ENCODE measurements around the gene CRYAB. TPM values are rescaled to one million over a fixed set of nuclear protein-coding genes. Genes with fewer than 3 reads are reported as not detected.

CRYAB gene
- total RNA-seq = 10 to 100 TPM; 41.5 to 89.2 TPM
- polyA plus RNA-seq (ENCODE audit: insufficient read length in 6 of 6) = 10 to 100 TPM; 26.7 to 36.0 (median 32.1) TPM
- long read RNA-seq, donor 1, transcript CRYAB-205 (3 exons, 1,017 nt) = minor isoform, 11 of 46 reads
- long read RNA-seq, donor 1, transcript CRYAB-216 (4 exons, 977 nt) = major isoform, 14 of 46 reads
- long read RNA-seq, donor 1, partial matches to known transcripts = 19 of 46 reads
- long read RNA-seq, donor 1, other reads (novel, unspliced or antisense) = 0 of 46 reads
- long read RNA-seq, donor 2, transcript CRYAB-205 (3 exons, 1,017 nt) = major isoform, 5 of 10 reads
- long read RNA-seq, donor 2, partial matches to known transcripts = 0 of 10 reads
- long read RNA-seq, donor 2, other reads (novel, unspliced or antisense) = 0 of 10 reads
- long read RNA-seq, donor 3, transcript CRYAB-205 (3 exons, 1,017 nt) = major isoform, 6 of 12 reads
- long read RNA-seq, donor 3, transcript CRYAB-216 (4 exons, 977 nt) = major isoform, 6 of 12 reads
- long read RNA-seq, donor 3, partial matches to known transcripts = 0 of 12 reads
- long read RNA-seq, donor 3, other reads (novel, unspliced or antisense) = 0 of 12 reads
- long read RNA-seq, donor 4, transcript CRYAB-216 (4 exons, 977 nt) = minor isoform, 18 of 69 reads
- long read RNA-seq, donor 4, transcript CRYAB-205 (3 exons, 1,017 nt) = major isoform, 41 of 69 reads
- long read RNA-seq, donor 4, partial matches to known transcripts = 0 of 69 reads
- long read RNA-seq, donor 4, other reads (novel, unspliced or antisense) = 7 of 69 reads
- long read RNA-seq, donor 5, transcript CRYAB-216 (4 exons, 977 nt) = major isoform, 7 of 20 reads
- long read RNA-seq, donor 5, partial matches to known transcripts = 12 of 20 reads
- long read RNA-seq, donor 5, other reads (novel, unspliced or antisense) = 0 of 20 reads
- long read RNA-seq, donor 6, transcript CRYAB-205 (3 exons, 1,017 nt) = major isoform, 10 of 16 reads
- long read RNA-seq, donor 6, partial matches to known transcripts = 0 of 16 reads
- long read RNA-seq, donor 6, other reads (novel, unspliced or antisense) = 0 of 16 reads
- long read RNA-seq, donor 7, partial matches to known transcripts = 0 of 6 reads
- long read RNA-seq, donor 7, other reads (novel, unspliced or antisense) = 0 of 6 reads
- long read RNA-seq, donor 8, transcript CRYAB-205 (3 exons, 1,017 nt) = major isoform, 5 of 27 reads
- long read RNA-seq, donor 8, transcript CRYAB-216 (4 exons, 977 nt) = major isoform, 5 of 27 reads
- long read RNA-seq, donor 8, partial matches to known transcripts = 16 of 27 reads
- long read RNA-seq, donor 8, other reads (novel, unspliced or antisense) = 0 of 27 reads
- long read RNA-seq, donor 9, partial matches to known transcripts = 0 of 4 reads
- long read RNA-seq, donor 9, other reads (novel, unspliced or antisense) = 0 of 4 reads
- long read RNA-seq, donor 10, transcript CRYAB-216 (4 exons, 977 nt) = minor isoform, 52 of 153 reads
- long read RNA-seq, donor 10, transcript CRYAB-205 (3 exons, 1,017 nt) = major isoform, 84 of 153 reads
- long read RNA-seq, donor 10, partial matches to known transcripts = 0 of 153 reads
- long read RNA-seq, donor 10, other reads (novel, unspliced or antisense) = 14 of 153 reads
- long read RNA-seq, donor 11, transcript CRYAB-205 (3 exons, 1,017 nt) = major isoform, 32 of 54 reads
- long read RNA-seq, donor 11, transcript CRYAB-216 (4 exons, 977 nt) = minor isoform, 10 of 54 reads
- long read RNA-seq, donor 11, transcript CRYAB-203 (2 exons, 915 nt) = minor isoform, 12 of 54 reads
- long read RNA-seq, donor 11, partial matches to known transcripts = 0 of 54 reads
- long read RNA-seq, donor 11, other reads (novel, unspliced or antisense) = 0 of 54 reads
- long read RNA-seq, donor 12, transcript CRYAB-216 (4 exons, 977 nt) = major isoform, 8 of 33 reads
- long read RNA-seq, donor 12, partial matches to known transcripts = 12 of 33 reads
- long read RNA-seq, donor 12, other reads (novel, unspliced or antisense) = 9 of 33 reads

DNA sequence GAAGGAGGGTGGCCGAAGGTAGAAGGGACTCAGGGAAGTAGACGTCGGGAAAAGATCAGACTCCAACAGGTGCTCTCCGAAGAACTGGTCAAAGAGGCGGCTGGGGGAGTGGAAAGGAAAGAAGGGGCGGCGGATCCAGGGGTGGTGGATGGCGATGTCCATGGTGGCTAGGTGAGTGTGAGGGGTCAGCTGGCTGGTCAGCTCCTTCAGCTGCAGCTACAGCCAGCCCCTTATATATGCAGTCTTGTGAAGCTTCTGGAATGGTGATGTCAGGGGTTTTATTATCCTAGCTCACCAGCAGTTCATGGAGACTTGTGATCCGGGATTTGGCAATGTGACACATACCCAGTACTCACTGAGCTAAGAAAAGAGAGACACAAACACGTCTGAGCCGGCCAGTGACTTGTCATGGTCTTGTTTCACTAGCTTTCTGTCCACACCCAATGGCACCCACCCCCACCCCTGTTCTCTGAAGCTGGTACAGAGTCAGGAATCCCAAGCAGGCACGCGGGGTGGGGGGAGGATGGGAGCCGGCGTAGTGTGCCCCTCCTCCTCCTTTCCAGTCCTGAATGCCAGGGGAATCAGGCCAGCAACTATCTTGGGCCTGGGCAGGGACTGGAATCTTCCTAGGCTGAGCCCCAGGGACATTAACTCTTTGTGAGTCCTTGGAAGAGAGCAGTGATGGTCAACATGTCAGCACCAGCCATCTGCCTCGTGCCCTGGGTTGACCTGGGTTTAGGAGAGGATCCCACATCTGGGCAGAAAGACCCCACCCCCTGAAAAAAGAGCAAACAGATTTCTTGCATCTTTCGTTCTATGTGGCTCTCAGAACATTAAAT, at the start of gene CRYAB:
Gene CRYAB (minus strand): TSS at position 208 of the 839 bp plus-strand sequence. CDS start 46 bp downstream, at position 162.
- H3K4me3 ChIP-seq = peak within 1 kb of the TSS; percentile 34 to 35
- no peaks in the 10 kb centered on the region for H3K9me3 ChIP-seq
- DNase-seq = peak in 2 of 4 donors; percentile 69 to 82
- peaks cover 0 to 44% of the 10 kb centered on the region in 2 donors for H3K27me3 ChIP-seq
- TF ChIP-seq, protein P1, sequence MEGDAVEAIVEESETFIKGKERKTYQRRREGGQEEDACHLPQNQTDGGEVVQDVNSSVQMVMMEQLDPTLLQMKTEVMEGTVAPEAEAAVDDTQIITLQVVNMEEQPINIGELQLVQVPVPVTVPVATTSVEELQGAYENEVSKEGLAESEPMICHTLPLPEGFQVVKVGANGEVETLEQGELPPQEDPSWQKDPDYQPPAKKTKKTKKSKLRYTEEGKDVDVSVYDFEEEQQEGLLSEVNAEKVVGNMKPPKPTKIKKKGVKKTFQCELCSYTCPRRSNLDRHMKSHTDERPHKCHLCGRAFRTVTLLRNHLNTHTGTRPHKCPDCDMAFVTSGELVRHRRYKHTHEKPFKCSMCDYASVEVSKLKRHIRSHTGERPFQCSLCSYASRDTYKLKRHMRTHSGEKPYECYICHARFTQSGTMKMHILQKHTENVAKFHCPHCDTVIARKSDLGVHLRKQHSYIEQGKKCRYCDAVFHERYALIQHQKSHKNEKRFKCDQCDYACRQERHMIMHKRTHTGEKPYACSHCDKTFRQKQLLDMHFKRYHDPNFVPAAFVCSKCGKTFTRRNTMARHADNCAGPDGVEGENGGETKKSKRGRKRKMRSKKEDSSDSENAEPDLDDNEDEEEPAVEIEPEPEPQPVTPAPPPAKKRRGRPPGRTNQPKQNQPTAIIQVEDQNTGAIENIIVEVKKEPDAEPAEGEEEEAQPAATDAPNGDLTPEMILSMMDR (IDR thresholded peaks at IDR 0.05) = no peak
- ATAC-seq = peak; percentile 82
- H3K36me3 ChIP-seq = no peaks in the 10 kb centered on the region
- intact Hi-C loops (cut with DNase I) = no loop called here
- peak within 1 kb of the TSS; percentile 60 to 85 for H3K27ac ChIP-seq
- no peaks in the 10 kb centered on the region for H3K4me1 ChIP-seq

DNA sequence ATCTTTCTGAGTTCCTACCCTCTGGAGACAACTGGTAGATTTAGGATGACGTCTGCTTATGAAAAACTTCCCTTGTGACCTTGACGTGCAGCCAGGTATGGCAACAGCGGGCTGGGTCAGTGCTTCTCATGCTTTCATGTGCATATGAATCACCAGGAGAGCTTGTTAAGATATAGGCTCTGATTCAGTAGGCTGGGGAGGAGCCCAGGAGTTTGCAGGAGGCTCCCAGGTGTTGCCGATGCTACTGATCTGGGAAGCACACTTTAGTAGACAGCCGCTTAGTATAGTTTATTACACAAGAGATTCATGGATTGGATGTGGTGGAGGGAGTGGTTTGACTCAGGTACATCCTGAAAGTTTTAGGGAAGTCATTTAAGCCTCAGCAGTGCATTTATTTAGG, 49.3 kb upstream of the CRYAB start:
- no peaks in the 10 kb centered on the region for H3K4me1 ChIP-seq
- no peaks in the 10 kb centered on the region for H3K9me3 ChIP-seq
- no peaks in the 10 kb centered on the region for H3K27me3 ChIP-seq
- intact Hi-C loops (cut with DNase I) = no loop called here
- ATAC-seq (peak; percentile 87), DNase-seq (peak in 1 of 4 donors; percentile 45)
- TF ChIP-seq, protein P1 (IDR thresholded peaks at IDR 0.05) = no peak
- no peak overlapping the region for H3K27ac ChIP-seq
- no peak overlapping the region for H3K4me3 ChIP-seq
- no peaks in the 10 kb centered on the region for H3K36me3 ChIP-seq

DNA sequence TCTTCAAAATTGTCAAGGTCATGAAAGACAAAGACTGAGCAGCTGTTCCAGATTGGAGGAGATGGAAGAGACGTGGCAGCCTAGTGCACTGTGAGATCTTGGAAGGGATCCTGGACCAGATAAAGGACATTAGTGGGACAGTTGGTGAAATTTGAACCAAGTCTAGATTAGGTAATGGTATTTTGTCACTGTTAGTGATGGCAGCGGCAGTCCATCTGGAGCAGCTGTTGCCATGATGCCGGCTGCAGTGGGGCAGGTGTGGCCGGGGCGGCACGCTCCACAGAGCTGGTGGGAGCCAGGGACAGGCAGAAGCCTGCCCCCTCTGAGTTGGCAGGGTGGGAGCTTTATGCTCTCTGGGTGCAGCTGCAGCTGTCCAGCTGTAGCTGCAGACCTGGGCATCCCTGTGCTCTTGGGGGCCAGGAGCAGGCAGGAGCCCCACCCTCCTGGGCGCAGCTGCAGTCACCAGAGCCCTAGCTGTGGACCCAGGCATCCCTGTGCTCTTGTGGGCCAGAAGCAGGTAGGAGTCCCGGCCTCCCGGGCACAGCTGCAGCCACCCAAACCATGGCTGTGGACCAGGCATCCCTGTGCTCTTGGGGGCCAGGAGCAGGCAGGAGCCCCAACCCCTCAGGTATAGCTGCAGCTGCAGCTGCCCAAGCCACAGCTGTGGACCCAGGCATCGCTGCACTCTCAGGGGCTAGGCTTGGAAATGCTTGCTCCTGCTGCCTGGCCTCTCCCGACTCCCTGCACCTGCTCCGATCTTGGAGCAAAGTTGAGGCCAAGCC, 46.3 kb upstream of the CRYAB start:
- DNase-seq = no peak
- Histone ChIP-seq H3K27ac (no peak overlapping the region), H3K27me3 (no peaks in the 10 kb centered on the region)

More for the DNA sequence above, 46.3 kb upstream of the CRYAB start:
- no peak for ATAC-seq
- TF ChIP-seq, protein P1 (IDR thresholded peaks at IDR 0.05) = no peak
- Histone ChIP-seq H3K36me3 (no peaks in the 10 kb centered on the region), H3K4me1 (no peaks in the 10 kb centered on the region), H3K9me3 (no peaks in the 10 kb centered on the region), H3K4me3 (no peak overlapping the region)
- intact Hi-C loops (cut with DNase I) = no loop called here
